Gastrocnemius medialis (tissue), 4 donors: ENCODE data around the gene CPED1.

ENCODE experiments used
- CTCF ChIP-seq, 5 experiments: fragments of 450-650 bp in 3 of 5; fragments of 200-600 bp in 2 of 5; sonication (generic) in 2 of 5; IDR thresholded peaks in 4 of 5; conservative IDR thresholded peaks in 1 of 5; 1 replicate in 4 of 5; 2 replicates in 1 of 5; pipeline ENCODE4 v1.5.1; 2016 to 2019; ENCODE audit warnings: antibody characterized with exemption in 5 of 5, mild to moderate bottlenecking in 3 of 5, moderate library complexity in 3 of 5
- POLR2A ChIP-seq, 2 donors: fragments of 450-650 bp; IDR thresholded peaks; one replicate each; pipeline ENCODE4 v1.6.1; 2017; ENCODE audit warnings: antibody characterized with exemption in 2 of 2, mild to moderate bottlenecking in 2 of 2, moderate library complexity in 2 of 2

- TF ChIP-seq CTCF (IDR thresholded peaks at IDR 0.05 in 4 of 5, conservative IDR thresholded peaks at IDR 0.05 in 1 of 5) (no peak), POLR2A (IDR thresholded peaks at IDR 0.05) (no peak)
These were observed 282.6 kb downstream of the CPED1 start for GRCh38 chr7:121271098-121271497.
